WTC11 (cell line): ENCODE data around the gene RASA2. TPM values are rescaled to one million over a fixed set of nuclear protein-coding genes. Genes with fewer than 3 reads are reported as not detected.
"Not testable (repeated sequence)": the region's sequence is repeated elsewhere in the genome, so short reads cannot be mapped to it uniquely, and the experiment has no call there.

ENCODE experiments used
- ATAC-seq: fragments of 200-7000 bp; cut with Tn5 transposase; 2 replicates; pipeline ENCODE4 v1.10.0; 2021; ENCODE audit warnings: mild to moderate bottlenecking, moderate library complexity
- CTCF ChIA-PET: fragments of 300-600 bp; sonication (Branson Sonifier 250); formaldehyde crosslinking; loops from one replicate; lab custom pipeline; 2021; ENCODE audit warnings: antibody characterized with exemption; lab: Charles Lee
- POLR2A ChIA-PET: fragments of 350-600 bp; sonication (Branson Sonifier 250); formaldehyde crosslinking; loops from one replicate; lab custom pipeline; 2021; ENCODE audit warnings: antibody characterized with exemption; lab: Charles Lee
- DNase-seq: peaks from one replicate; pipeline ENCODE4 v3.0.0; 2021; ENCODE audit warnings: low spot score
- H3K27ac Mint-ChIP-seq: 2 replicates; pipeline ENCODE4 v1.8.0; 2021; ENCODE audit warnings: mixed read lengths
- H3K27me3 Mint-ChIP-seq: 2 replicates; pipeline ENCODE4 v1.8.0; 2021; ENCODE audit warnings: low read depth, mild to moderate bottlenecking, moderate library complexity, mixed read lengths
- H3K36me3 Mint-ChIP-seq: 2 replicates; pipeline ENCODE4 v1.8.0; 2021; ENCODE audit warnings: mixed read lengths
- H3K4me1 Mint-ChIP-seq: 2 replicates; pipeline ENCODE4 v1.8.0; 2022; ENCODE audit warnings: mixed read lengths
- H3K4me3 Mint-ChIP-seq: 2 replicates; pipeline ENCODE4 v1.8.0; 2021; ENCODE audit warnings: mild to moderate bottlenecking, moderate library complexity, mixed read lengths
- H3K9me3 Mint-ChIP-seq: 2 replicates; pipeline ENCODE4 v1.8.0; 2021; ENCODE audit warnings: mixed read lengths
- ATF1 ChIP-seq: sonication (generic); formaldehyde crosslinking; IDR thresholded peaks from 2 replicates; pipeline ENCODE4 v1.8.1; 2023; ENCODE audit warnings: mild to moderate bottlenecking, moderate library complexity, missing genetic modification reagents
- ATF6 ChIP-seq: sonication (generic); formaldehyde crosslinking; IDR thresholded peaks from 2 replicates; pipeline ENCODE4 v1.8.1; 2023; ENCODE audit warnings: mild to moderate bottlenecking, missing genetic modification reagents
- CREB1 ChIP-seq: sonication (generic); formaldehyde crosslinking; IDR thresholded peaks from 2 replicates; pipeline ENCODE4 v1.8.0; 2023; ENCODE audit warnings: mild to moderate bottlenecking, missing genetic modification reagents
- E2F1 ChIP-seq: sonication (generic); formaldehyde crosslinking; IDR thresholded peaks from 2 replicates; pipeline ENCODE4 v1.8.0; 2022; ENCODE audit warnings: mild to moderate bottlenecking, missing genetic modification reagents
- EMX1 ChIP-seq: fragments of 250-450 bp; sonication (Bioruptor Pico); IDR thresholded peaks from 2 replicates; pipeline ENCODE4 v1.8.0; 2021; ENCODE audit warnings: mild to moderate bottlenecking
- ETV6 ChIP-seq: sonication (generic); formaldehyde crosslinking; IDR thresholded peaks from 2 replicates; pipeline ENCODE4 v1.8.1; 2022; ENCODE audit warnings: mild to moderate bottlenecking, missing genetic modification reagents
- GTF2I ChIP-seq: fragments of 250-450 bp; sonication (Bioruptor Pico); conservative IDR thresholded peaks from 2 replicates; pipeline ENCODE4 v1.4.0; 2021; ENCODE audit warnings: mild to moderate bottlenecking
- IRF2 ChIP-seq: sonication (generic); formaldehyde crosslinking; IDR thresholded peaks from 2 replicates; pipeline ENCODE4 v1.8.0; 2022; ENCODE audit warnings: low read depth, missing genetic modification reagents, borderline replicate concordance
- NR3C1 ChIP-seq: sonication (generic); formaldehyde crosslinking; conservative IDR thresholded peaks from 2 replicates; pipeline ENCODE4 v1.8.1; 2023; ENCODE audit warnings: low read depth, mild to moderate bottlenecking, missing genetic modification reagents
- PRDM15 ChIP-seq: sonication (generic); formaldehyde crosslinking; IDR thresholded peaks from 2 replicates; pipeline ENCODE4 v1.8.0; 2022; ENCODE audit warnings: missing genetic modification reagents
- RELA ChIP-seq: sonication (generic); formaldehyde crosslinking; IDR thresholded peaks from 2 replicates; pipeline ENCODE4 v1.8.1; 2022; ENCODE audit warnings: missing genetic modification reagents, mild to moderate bottlenecking, borderline replicate concordance
- TEAD4 ChIP-seq: sonication (generic); formaldehyde crosslinking; IDR thresholded peaks from 2 replicates; pipeline ENCODE4 v1.8.0; 2022; ENCODE audit warnings: mild to moderate bottlenecking, missing genetic modification reagents
- ZBTB21 ChIP-seq: sonication (generic); formaldehyde crosslinking; IDR thresholded peaks from 2 replicates; pipeline ENCODE4 v1.8.1; 2023; ENCODE audit warnings: mild to moderate bottlenecking, missing genetic modification reagents, borderline replicate concordance
- ZBTB43 ChIP-seq: sonication (generic); formaldehyde crosslinking; IDR thresholded peaks from 2 replicates; pipeline ENCODE4 v1.8.1; 2023; ENCODE audit warnings: mild to moderate bottlenecking, missing genetic modification reagents
- ZNF416 ChIP-seq: fragments of 250-450 bp; sonication (Bioruptor Pico); IDR thresholded peaks from 2 replicates; pipeline ENCODE4 v1.9.0; 2021; ENCODE audit warnings: mild to moderate bottlenecking, inconsistent platforms
- total RNA-seq: library from RNA; stranded (reverse); gene quantifications from 3 replicates; pipeline ENCODE4 v1.2.3, GENCODE V29; 2021

The RASA2 gene
- total RNA-seq, 1 experiment from 2014 or later, result 13.9 TPM

- no peak for TF ChIP-seq ZBTB43
- no peak for TF ChIP-seq EMX1 (CRISPR knock-in tag)
Measured at GRCh38 chr3:141477224-141477623, 9.6 kb upstream of the RASA2 start (continued).

- TF ChIP-seq PRDM15 (CRISPR knock-in tag), result no peak
- POLR2A ChIA-PET, result no interaction called here
- peaks cover 8% of the 10 kb centered on the region for H3K27me3 Mint-ChIP-seq
- DNase-seq (no peak), ATAC-seq (no peak)
- no peaks in the 10 kb centered on the region for H3K36me3 Mint-ChIP-seq
- H3K4me1 Mint-ChIP-seq, result no peaks in the 10 kb centered on the region
- no peak overlapping the region for H3K27ac Mint-ChIP-seq
- CTCF ChIA-PET, result interaction anchor here (0.6 kb wide), 1 partner anchor 85 kb away, joined by 3 read pairs; no protein-coding TSS in a partner anchor
- no peak overlapping the region for H3K4me3 Mint-ChIP-seq
- no peaks in the 10 kb centered on the region for H3K9me3 Mint-ChIP-seq
Measured at GRCh38 chr3:141478139-141478538, 8.7 kb upstream of the RASA2 start.

- H3K4me1 Mint-ChIP-seq, POLR2A ChIA-PET, H3K9me3 Mint-ChIP-seq, H3K27ac Mint-ChIP-seq, H3K4me3 Mint-ChIP-seq, H3K36me3 Mint-ChIP-seq, ATAC-seq, DNase-seq: not testable (repeated sequence)
- CTCF ChIA-PET, result interaction anchor here (0.6 kb wide), 1 partner anchor 85 kb away, joined by 3 read pairs; no protein-coding TSS in a partner anchor
- peaks cover 12% of the 10 kb centered on the region for H3K27me3 Mint-ChIP-seq
Measured at GRCh38 chr3:141478840-141479239, 8.0 kb upstream of the RASA2 start.

- ATAC-seq, result no peak
- H3K9me3 Mint-ChIP-seq, result no peaks in the 10 kb centered on the region
- peaks cover 12% of the 10 kb centered on the region for H3K4me1 Mint-ChIP-seq
- H3K4me3 Mint-ChIP-seq, result no peak overlapping the region
- peaks cover 16% of the 10 kb centered on the region for H3K27me3 Mint-ChIP-seq
- no peak for DNase-seq
- CTCF ChIA-PET, result interaction anchor here (0.9 kb wide), 1 partner anchor 8 kb away, joined by 3 read pairs; no protein-coding TSS in a partner anchor
- TF ChIP-seq NR3C1 (CRISPR knock-in tag), result no peak
- TF ChIP-seq IRF2 (CRISPR knock-in tag), result no peak
- TF ChIP-seq ATF6 (CRISPR knock-in tag), result no peak
- TF ChIP-seq ZBTB21 (CRISPR knock-in tag), result no peak
- no peak for TF ChIP-seq ZNF416 (CRISPR knock-in tag)
- no peak for TF ChIP-seq CREB1 (CRISPR knock-in tag)
- TF ChIP-seq RELA (CRISPR knock-in tag), result no peak
- TF ChIP-seq GTF2I (CRISPR knock-in tag), result no peak
- no peak for TF ChIP-seq TEAD4 (CRISPR knock-in tag)
- no peak for TF ChIP-seq ETV6 (CRISPR knock-in tag)
- TF ChIP-seq ATF1, result no peak
- no peak for TF ChIP-seq E2F1
- H3K27ac Mint-ChIP-seq, result no peak overlapping the region
- H3K36me3 Mint-ChIP-seq, result no peaks in the 10 kb centered on the region
- POLR2A ChIA-PET, result no interaction called here
Measured at GRCh38 chr3:141482245-141482922, 4.4 kb upstream of the RASA2 start.
